ENCODE results near the gene STAMBPL1.
"Not testable (repeated sequence)": the region's sequence is repeated elsewhere in the genome, so short reads cannot be mapped to it uniquely, and the experiment has no call there.

The STAMBPL1 gene

GRCh38 chr10:88858491-88858890 lies 21.6 kb upstream of the STAMBPL1 start:
- DNase-seq: no peak

GRCh38 chr10:88861036-88861435 lies 19.0 kb upstream of the STAMBPL1 start:
- no peak for DNase-seq

GRCh38 chr10:88865281-88865876 lies 14.7 kb upstream of the STAMBPL1 start:
- DNase-seq: no peak

GRCh38 chr10:88866454-88866853 lies 13.6 kb upstream of the STAMBPL1 start:
- DNase-seq: no peak

GRCh38 chr10:88870089-88870488 lies 10.0 kb upstream of the STAMBPL1 start:
- no peak for DNase-seq

- no peak for DNase-seq
Observed at GRCh38 chr10:88873757-88874156, 6.3 kb upstream of the STAMBPL1 start.

GRCh38 chr10:88874281-88874680 lies 5.8 kb upstream of the STAMBPL1 start:
- DNase-seq: no peak

GRCh38 chr10:88875081-88875480 lies 5.0 kb upstream of the STAMBPL1 start:
- DNase-seq: no peak

GRCh38 chr10:88877298-88877697 lies 2.7 kb upstream of the STAMBPL1 start:
- DNase-seq: no peak

- peak; percentile 38 to 61 for DNase-seq
Observed at GRCh38 chr10:88880282-88881076, 434 bp downstream of the STAMBPL1 start.

GRCh38 chr10:88881320-88881719 lies 1.3 kb downstream of the STAMBPL1 start:
- no peak for DNase-seq

- DNase-seq: no peak
Observed at GRCh38 chr10:88881922-88882645, 2.0 kb downstream of the STAMBPL1 start.

GRCh38 chr10:88882646-88883447 lies 2.8 kb downstream of the STAMBPL1 start:
- not testable (repeated sequence) for DNase-seq

- no peak for DNase-seq
Observed at GRCh38 chr10:88883448-88883809, 3.4 kb downstream of the STAMBPL1 start.

GRCh38 chr10:88886557-88886956 lies 6.5 kb downstream of the STAMBPL1 start:
- DNase-seq: no peak

- no peak for DNase-seq
Observed at GRCh38 chr10:88888810-88889445, 8.9 kb downstream of the STAMBPL1 start.

GRCh38 chr10:88889559-88890337 lies 9.7 kb downstream of the STAMBPL1 start:
- DNase-seq: no peak

- DNase-seq: no peak
Observed at GRCh38 chr10:88890681-88891381, 10.8 kb downstream of the STAMBPL1 start.

GRCh38 chr10:88892222-88892967 lies 12.3 kb downstream of the STAMBPL1 start:
- no peak for DNase-seq

GRCh38 chr10:88893611-88894010 lies 13.6 kb downstream of the STAMBPL1 start:
- no peak for DNase-seq
